ENCODE measurements around the gene CSNK1A1L. TPM values are rescaled to one million over a fixed set of nuclear protein-coding genes. Genes with fewer than 3 reads are reported as not detected.

CSNK1A1L gene
- total RNA-seq (2022; extraction: Qiagen RNA extraction; ENCODE audit: low read depth), result not detected in 5 replicates

GRCh38 chr13:37105251-37105714 is at the start of gene CSNK1A1L:
Gene CSNK1A1L, minus strand, starts transcription at chr13:37105664. Its CDS starts 408 bp downstream, at chr13:37105256.

GRCh38 chr13:37058910-37059847 is 46.3 kb downstream of the CSNK1A1L start, which contains the start of gene SUPT20H:
Gene SUPT20H, minus strand, starts transcription at chr13:37059688. Its CDS starts 8,198 bp downstream, at chr13:37051490.

Other genes with a start within 250 kb of the CSNK1A1L start
- gene SMAD9, start 185.4 kb downstream of the CSNK1A1L start, total RNA-seq (2022; extraction: Qiagen RNA extraction; ENCODE audit: low read depth), result 0.02 to 0.09 TPM (median 0.06 TPM) in 5 replicates
- 38.5 to 44.2 TPM (median 39.3 TPM) in 5 replicates for gene ALG5, start 106.3 kb downstream of the CSNK1A1L start, total RNA-seq (2022; extraction: Qiagen RNA extraction; ENCODE audit: low read depth)
- 32.3 to 63.9 TPM (median 33.4 TPM) in 5 replicates for gene EXOSC8, start 104.9 kb downstream of the CSNK1A1L start, total RNA-seq (2022; extraction: Qiagen RNA extraction; ENCODE audit: low read depth)
- 21.1 to 29.2 TPM (median 25.3 TPM) in 5 replicates for gene SUPT20H, start 46.0 kb downstream of the CSNK1A1L start, total RNA-seq (2022; extraction: Qiagen RNA extraction; ENCODE audit: low read depth)